Upper lobe of left lung (tissue), 4 donors: Measurements from ENCODE around the gene LAMA2.

Source experiments
- EP300 ChIP-seq, 4 donors: sonication (generic); formaldehyde crosslinking; IDR thresholded peaks; one replicate each; pipeline ENCODE4 v1.5.1; 2017; ENCODE audit warnings: antibody characterized with exemption in 4 of 4, control low read depth in 2 of 4
- POLR2A ChIP-seq, 4 donors: fragments of 450-650 bp; IDR thresholded peaks; one replicate each; pipeline ENCODE4 v1.5.1; 2016 to 2017; ENCODE audit warnings: antibody characterized with exemption in 4 of 4, mild to moderate bottlenecking in 2 of 4
- POLR2AphosphoS5 ChIP-seq, 2 donors: sonication (generic); formaldehyde crosslinking; IDR thresholded peaks; one replicate each; pipeline ENCODE4 v1.5.1; 2017; ENCODE audit warnings: antibody characterized with exemption in 2 of 2
- TF ChIP-seq, protein P1 (sequence below), 6 experiments: fragments of 450-650 bp in 4 of 6; fragments of 200-600 bp in 2 of 6; sonication (generic) in 2 of 6; IDR thresholded peaks; one replicate each; pipeline ENCODE4 v1.5.1; 2016 to 2019; ENCODE audit warnings: antibody characterized with exemption in 6 of 6

- TF ChIP-seq, protein P1, sequence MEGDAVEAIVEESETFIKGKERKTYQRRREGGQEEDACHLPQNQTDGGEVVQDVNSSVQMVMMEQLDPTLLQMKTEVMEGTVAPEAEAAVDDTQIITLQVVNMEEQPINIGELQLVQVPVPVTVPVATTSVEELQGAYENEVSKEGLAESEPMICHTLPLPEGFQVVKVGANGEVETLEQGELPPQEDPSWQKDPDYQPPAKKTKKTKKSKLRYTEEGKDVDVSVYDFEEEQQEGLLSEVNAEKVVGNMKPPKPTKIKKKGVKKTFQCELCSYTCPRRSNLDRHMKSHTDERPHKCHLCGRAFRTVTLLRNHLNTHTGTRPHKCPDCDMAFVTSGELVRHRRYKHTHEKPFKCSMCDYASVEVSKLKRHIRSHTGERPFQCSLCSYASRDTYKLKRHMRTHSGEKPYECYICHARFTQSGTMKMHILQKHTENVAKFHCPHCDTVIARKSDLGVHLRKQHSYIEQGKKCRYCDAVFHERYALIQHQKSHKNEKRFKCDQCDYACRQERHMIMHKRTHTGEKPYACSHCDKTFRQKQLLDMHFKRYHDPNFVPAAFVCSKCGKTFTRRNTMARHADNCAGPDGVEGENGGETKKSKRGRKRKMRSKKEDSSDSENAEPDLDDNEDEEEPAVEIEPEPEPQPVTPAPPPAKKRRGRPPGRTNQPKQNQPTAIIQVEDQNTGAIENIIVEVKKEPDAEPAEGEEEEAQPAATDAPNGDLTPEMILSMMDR (IDR thresholded peaks at IDR 0.05): no peak
- TF ChIP-seq POLR2A (IDR thresholded peaks at IDR 0.05): no peak
- no peak for TF ChIP-seq POLR2AphosphoS5 (IDR thresholded peaks at IDR 0.05)
- no peak for TF ChIP-seq EP300 (IDR thresholded peaks at IDR 0.05)
Measured at GRCh38 chr6:129472239-129472638, 589.3 kb downstream of the LAMA2 start.
